ENCODE results near the gene SLC5A1.
"Not testable (repeated sequence)": the region's sequence is repeated elsewhere in the genome, so short reads cannot be mapped to it uniquely, and the experiment has no call there.

DNA sequence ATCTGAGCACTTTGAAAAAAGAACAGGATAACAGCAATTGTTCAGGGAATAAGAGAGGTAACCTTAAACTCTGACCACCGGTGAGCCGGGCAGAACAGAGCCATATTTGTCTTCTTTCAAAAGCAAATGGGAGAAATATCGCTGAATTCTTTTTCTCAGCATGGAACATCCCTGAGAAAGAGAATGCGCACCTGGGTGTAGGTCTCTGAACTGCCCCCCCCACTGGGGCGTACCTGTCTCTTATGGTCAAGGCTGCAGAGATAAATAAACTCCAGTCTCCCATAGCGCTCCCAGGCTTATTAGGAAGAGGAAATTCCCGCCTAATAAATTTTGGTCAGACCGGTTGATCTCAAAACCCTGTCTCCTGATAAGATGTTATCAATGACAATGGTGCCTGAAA is 104.1 kb downstream of the SLC5A1 start:
- TF ChIP-seq, protein P1, sequence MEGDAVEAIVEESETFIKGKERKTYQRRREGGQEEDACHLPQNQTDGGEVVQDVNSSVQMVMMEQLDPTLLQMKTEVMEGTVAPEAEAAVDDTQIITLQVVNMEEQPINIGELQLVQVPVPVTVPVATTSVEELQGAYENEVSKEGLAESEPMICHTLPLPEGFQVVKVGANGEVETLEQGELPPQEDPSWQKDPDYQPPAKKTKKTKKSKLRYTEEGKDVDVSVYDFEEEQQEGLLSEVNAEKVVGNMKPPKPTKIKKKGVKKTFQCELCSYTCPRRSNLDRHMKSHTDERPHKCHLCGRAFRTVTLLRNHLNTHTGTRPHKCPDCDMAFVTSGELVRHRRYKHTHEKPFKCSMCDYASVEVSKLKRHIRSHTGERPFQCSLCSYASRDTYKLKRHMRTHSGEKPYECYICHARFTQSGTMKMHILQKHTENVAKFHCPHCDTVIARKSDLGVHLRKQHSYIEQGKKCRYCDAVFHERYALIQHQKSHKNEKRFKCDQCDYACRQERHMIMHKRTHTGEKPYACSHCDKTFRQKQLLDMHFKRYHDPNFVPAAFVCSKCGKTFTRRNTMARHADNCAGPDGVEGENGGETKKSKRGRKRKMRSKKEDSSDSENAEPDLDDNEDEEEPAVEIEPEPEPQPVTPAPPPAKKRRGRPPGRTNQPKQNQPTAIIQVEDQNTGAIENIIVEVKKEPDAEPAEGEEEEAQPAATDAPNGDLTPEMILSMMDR (IDR thresholded peaks at IDR 0.05), result not testable (repeated sequence)
- not testable (repeated sequence) for TF ChIP-seq POLR2A (IDR thresholded peaks at IDR 0.05)
